DOHH2 (cell line): ENCODE data around the gene SLC28A3.

Source experiments
- EZH2phosphoT487 ChIP-seq: fragments of 200-600 bp; sonication (generic); IDR thresholded peaks from 2 replicates; pipeline ENCODE4 v1.6.1; 2017; ENCODE audit warnings: borderline replicate concordance, mild to moderate bottlenecking, antibody characterized with exemption, low read length, moderate library complexity, mixed read lengths
- TF ChIP-seq, protein P1 (sequence below): fragments of 200-600 bp; sonication (generic); IDR thresholded peaks from one replicate; pipeline ENCODE4 v1.5.1; 2014; ENCODE audit warnings: antibody characterized with exemption, mild to moderate bottlenecking, low read depth, low read length; ENCODE audit not compliant: poor library complexity, severe bottlenecking

DNA sequence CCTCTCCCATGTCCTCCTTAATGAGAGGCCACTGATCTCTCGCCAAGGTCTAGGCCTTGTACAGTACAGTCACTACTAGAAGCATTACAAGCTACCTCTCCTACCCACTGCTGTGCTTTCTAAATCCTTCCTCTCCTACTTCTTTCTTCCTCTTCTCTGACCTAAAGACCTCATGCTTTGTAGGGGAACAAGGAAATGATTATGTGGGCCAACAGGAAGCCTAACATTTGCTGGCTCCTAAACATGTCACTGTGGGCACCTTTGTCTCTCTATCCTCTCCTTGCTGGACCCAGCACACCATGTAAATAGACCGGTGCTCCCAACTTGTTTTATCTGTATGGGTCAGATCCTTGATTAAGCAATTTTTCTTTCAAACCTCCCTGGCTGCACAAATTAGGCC, 16.7 kb downstream of the SLC28A3 start:
- TF ChIP-seq, protein P1, sequence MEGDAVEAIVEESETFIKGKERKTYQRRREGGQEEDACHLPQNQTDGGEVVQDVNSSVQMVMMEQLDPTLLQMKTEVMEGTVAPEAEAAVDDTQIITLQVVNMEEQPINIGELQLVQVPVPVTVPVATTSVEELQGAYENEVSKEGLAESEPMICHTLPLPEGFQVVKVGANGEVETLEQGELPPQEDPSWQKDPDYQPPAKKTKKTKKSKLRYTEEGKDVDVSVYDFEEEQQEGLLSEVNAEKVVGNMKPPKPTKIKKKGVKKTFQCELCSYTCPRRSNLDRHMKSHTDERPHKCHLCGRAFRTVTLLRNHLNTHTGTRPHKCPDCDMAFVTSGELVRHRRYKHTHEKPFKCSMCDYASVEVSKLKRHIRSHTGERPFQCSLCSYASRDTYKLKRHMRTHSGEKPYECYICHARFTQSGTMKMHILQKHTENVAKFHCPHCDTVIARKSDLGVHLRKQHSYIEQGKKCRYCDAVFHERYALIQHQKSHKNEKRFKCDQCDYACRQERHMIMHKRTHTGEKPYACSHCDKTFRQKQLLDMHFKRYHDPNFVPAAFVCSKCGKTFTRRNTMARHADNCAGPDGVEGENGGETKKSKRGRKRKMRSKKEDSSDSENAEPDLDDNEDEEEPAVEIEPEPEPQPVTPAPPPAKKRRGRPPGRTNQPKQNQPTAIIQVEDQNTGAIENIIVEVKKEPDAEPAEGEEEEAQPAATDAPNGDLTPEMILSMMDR = no peak
- no peak for TF ChIP-seq EZH2phosphoT487
